Ishikawa (cell line): ENCODE results near the gene RHBDD1.

Experiments
- CEBPB ChIP-seq: IDR thresholded peaks from 2 replicates; pipeline ENCODE4 v1.6.1; 2012
- CREB1 ChIP-seq: IDR thresholded peaks from 2 replicates; pipeline ENCODE4 v1.6.1; 2012; ENCODE audit warnings: low read depth
- EGR1 ChIP-seq: IDR thresholded peaks from 2 replicates; pipeline ENCODE4 v1.6.1; 2012
- EP300 ChIP-seq: IDR thresholded peaks from 2 replicates; pipeline ENCODE4 v1.6.1; 2012; ENCODE audit warnings: borderline replicate concordance
- FOXM1 ChIP-seq: IDR thresholded peaks from 2 replicates; pipeline ENCODE4 v1.6.1; 2012; ENCODE audit warnings: low read depth, borderline replicate concordance
- NFIC ChIP-seq: IDR thresholded peaks from 2 replicates; pipeline ENCODE4 v1.6.1; 2012
- RAD21 ChIP-seq: IDR thresholded peaks from 2 replicates; pipeline ENCODE4 v1.6.1; 2012; ENCODE audit warnings: low read depth
- REST ChIP-seq: IDR thresholded peaks from 2 replicates; pipeline ENCODE4 v1.6.1; 2012; ENCODE audit warnings: low read depth, mild to moderate bottlenecking
- TAF1 ChIP-seq: IDR thresholded peaks from 2 replicates; pipeline ENCODE4 v1.6.1; 2012; ENCODE audit warnings: low read depth, mild to moderate bottlenecking
- TCF12 ChIP-seq: IDR thresholded peaks from 2 replicates; pipeline ENCODE4 v1.6.1; 2012; ENCODE audit warnings: low read depth
- TEAD4 ChIP-seq: IDR thresholded peaks from 2 replicates; pipeline ENCODE4 v1.6.1; 2012
- YY1 ChIP-seq: IDR thresholded peaks from 2 replicates; pipeline ENCODE4 v1.6.1; 2012; ENCODE audit warnings: low read depth
- ZBTB7A ChIP-seq: IDR thresholded peaks from 2 replicates; pipeline ENCODE4 v1.6.1; 2012; ENCODE audit warnings: low read depth
- TF ChIP-seq, protein P1 (sequence below): IDR thresholded peaks from 2 replicates; pipeline ENCODE4 v1.6.1; 2012
- TF ChIP-seq, protein P2 (sequence below): IDR thresholded peaks from 2 replicates; pipeline ENCODE4 v1.6.1; 2012

Gene RHBDD1

GRCh38 chr2:226798422-226799210 is 37.2 kb upstream of the RHBDD1 start:
- TF ChIP-seq CREB1 (no peak), FOXM1 (no peak), NFIC (no peak), TCF12 (no peak), YY1 (no peak), TEAD4 (no peak), EGR1 (no peak), CEBPB (no peak), TAF1 (no peak), EP300 (no peak), RAD21 (no peak)
- TF ChIP-seq, protein P1, sequence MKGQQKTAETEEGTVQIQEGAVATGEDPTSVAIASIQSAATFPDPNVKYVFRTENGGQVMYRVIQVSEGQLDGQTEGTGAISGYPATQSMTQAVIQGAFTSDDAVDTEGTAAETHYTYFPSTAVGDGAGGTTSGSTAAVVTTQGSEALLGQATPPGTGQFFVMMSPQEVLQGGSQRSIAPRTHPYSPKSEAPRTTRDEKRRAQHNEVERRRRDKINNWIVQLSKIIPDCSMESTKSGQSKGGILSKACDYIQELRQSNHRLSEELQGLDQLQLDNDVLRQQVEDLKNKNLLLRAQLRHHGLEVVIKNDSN: no peak
- TF ChIP-seq, protein P2, sequence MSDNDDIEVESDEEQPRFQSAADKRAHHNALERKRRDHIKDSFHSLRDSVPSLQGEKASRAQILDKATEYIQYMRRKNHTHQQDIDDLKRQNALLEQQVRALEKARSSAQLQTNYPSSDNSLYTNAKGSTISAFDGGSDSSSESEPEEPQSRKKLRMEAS: no peak

GRCh38 chr2:226799211-226799975 is 36.5 kb upstream of the RHBDD1 start, which contains the start of gene IRS1:
Gene IRS1 (minus strand): TSS chr2:226799820. CDS start chr2:226798738, 1,082 bp downstream.
- peak; percentile 50; the same call in 1 of the 2 replicates for TF ChIP-seq RAD21
- TF ChIP-seq, protein P2: peak; percentile 81
- TF ChIP-seq, protein P1: peak; percentile 84
- TF ChIP-seq TEAD4: no peak
- no peak for TF ChIP-seq ZBTB7A
- TF ChIP-seq YY1: 0 out of 2 replicates have a peak, but pooled peaks have one; percentile 19

DNA sequence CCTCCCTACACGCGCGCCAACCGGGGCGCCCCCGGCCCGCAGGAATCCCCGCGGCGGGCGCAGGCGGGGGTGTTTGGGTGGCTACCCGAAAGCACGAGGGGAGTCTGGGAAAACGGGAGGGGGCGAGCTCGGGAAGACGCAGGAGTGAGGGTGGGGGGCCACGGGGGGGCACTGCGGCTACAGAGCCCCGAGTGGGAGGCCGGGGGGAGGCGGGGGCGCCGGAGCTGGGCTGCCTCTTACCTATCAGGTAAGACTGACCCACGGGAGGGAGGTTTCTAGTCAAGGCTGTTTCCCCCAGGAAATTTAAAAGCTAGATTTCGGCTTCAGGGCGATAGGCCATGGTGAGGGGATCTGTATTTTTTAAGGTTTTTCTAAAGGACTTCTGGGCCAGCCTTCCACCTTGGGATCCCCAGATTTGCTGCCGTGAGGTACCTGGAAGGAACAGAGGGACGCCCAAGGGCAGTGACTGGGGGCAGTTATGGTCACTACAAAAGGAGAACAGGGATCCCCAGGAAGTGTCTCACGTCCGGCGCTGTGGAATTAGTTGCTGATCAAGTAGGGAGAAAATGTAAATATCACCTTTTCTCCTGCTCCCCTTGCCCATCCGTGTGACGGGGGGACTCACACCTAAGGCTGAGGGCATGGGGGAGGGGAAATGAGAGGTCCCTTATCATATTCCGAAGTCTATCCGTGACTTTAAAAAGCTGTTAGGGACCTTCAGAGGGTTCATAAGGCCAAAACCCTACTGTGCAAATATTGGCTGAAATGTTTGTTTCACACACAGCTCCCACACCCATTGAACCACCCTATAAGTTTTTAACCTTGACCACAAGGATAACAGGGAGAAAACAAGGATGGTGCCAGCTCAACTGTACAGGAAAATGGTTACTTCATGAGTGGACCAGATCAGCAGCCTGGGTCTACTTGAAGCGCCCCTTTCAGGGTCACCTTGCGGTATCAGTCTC is 35.6 kb upstream of the RHBDD1 start:
- no peak for TF ChIP-seq YY1
- TF ChIP-seq REST: no peak
- TF ChIP-seq EGR1: peak; percentile 26; the same call in 1 of the 2 replicates
- TF ChIP-seq TCF12: no peak
- TF ChIP-seq ZBTB7A: peak; percentile 63; the same call in 1 of the 2 replicates

DNA sequence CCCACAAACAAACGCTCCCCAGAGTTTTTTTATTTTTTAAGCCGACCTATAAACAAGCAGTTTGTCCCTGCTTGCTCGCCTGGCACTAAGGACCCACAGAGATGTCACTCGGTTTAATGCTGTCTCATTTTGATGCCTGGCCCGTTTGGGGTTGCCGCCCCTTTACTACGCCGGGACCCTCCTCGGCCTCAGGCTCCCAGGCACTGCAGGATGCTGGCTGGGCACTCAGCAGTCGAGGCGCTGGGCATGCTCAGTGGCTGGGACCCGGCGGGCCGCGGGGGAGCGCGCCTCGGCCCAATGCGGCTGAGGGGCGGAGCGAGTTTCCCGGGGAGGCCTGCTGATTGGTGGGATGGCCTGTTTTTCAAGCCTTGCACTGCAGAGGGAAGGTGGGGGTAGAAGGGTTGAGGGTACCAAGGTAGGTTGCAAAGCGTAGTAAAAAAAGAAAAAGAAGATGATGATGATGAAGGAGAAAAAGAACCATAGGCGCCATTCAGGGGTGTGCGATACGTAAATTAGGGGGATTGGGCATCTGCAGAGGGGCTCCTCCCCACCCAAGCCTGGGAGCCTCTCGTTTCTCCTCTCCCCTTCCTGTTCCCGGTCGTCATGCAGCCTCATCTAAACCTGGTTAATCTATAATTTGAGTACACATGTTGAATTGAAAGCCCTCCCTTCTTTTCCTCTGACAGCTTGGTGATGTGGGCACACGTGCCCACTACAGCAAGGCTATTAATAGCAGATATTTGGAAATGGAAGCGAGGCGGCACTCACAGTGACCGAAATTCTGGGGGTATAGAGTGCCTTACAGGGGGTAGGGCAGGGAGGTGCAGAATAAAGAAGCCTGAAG is 34.7 kb upstream of the RHBDD1 start:
- TF ChIP-seq YY1: no peak
- no peak for TF ChIP-seq CEBPB
- no peak for TF ChIP-seq TEAD4

DNA sequence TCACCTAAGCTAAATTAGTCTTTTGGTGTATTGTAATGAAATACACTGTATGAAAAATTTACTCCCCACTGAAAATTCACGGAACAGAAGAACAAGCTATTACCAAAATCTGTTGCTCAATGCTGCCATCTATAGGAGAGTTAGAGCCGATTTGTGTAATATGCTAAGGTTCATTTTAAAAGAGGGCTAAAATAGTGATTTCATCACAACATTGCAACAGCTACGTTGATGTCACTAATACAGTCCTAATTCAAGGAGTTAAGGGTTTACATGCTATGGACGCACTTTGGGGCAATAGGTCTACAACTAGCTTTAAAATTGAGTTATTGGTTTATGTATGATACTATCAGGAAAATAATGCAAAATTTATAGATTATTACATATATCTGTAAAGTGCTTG is 33.3 kb upstream of the RHBDD1 start:
- TF ChIP-seq CEBPB (peak; percentile 71), YY1 (no peak), RAD21 (peak; percentile 86), EGR1 (no peak), NFIC (no peak)

DNA sequence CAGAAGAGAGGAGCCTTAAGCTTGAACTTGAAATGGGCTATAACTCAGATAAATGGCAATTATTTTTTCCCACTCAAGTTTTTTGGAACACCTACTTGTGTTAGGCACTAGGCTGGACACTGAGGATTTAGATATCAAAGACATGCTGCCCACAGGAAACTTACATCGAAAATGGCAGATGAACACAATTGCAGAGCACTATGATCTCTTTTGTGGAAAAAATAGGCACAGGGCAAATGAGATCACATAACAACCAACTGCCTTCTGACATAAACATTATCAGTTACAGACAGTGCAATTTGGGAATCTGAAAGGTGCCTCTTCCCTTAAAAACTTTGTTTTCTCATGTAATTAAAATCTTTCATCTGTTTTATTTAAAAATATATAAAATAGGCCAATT is 32.4 kb upstream of the RHBDD1 start:
- no peak for TF ChIP-seq CREB1
- TF ChIP-seq YY1: no peak
- no peak for TF ChIP-seq CEBPB
- no peak for TF ChIP-seq RAD21
- TF ChIP-seq, protein P2: no peak
- no peak for TF ChIP-seq EGR1
- no peak for TF ChIP-seq REST
- TF ChIP-seq NFIC: no peak
- TF ChIP-seq EP300: no peak
- TF ChIP-seq, protein P1: no peak
- no peak for TF ChIP-seq TAF1
- TF ChIP-seq FOXM1: no peak
